K562 (cell line): ENCODE results near the gene MSANTD1.

Source experiments
- CBX8 ChIP-seq: fragments of 200-600 bp; sonication (generic); IDR thresholded peaks from 2 replicates; pipeline ENCODE4 v1.6.1; 2012; ENCODE audit warnings: borderline replicate concordance, mixed run types, low read depth, mild to moderate bottlenecking, moderate library complexity, mixed read lengths, low read length, control low read depth, inconsistent platforms; ENCODE audit not compliant: poor library complexity, severe bottlenecking; ENCODE audit errors: extremely low read depth
- EZH2 ChIP-seq: IDR thresholded peaks from 2 replicates; pipeline ENCODE4 v1.6.1; 2012; ENCODE audit warnings: low read depth, mild to moderate bottlenecking, inconsistent platforms, low read length, borderline replicate concordance
- TAL1 ChIP-seq: fragments of 450-650 bp; IDR thresholded peaks from 2 replicates; pipeline ENCODE4 v1.6.1; 2016; ENCODE audit warnings: mild to moderate bottlenecking
- ZNF133 ChIP-seq: fragments of 250-450 bp; sonication (Bioruptor Pico); IDR thresholded peaks from 2 replicates; pipeline ENCODE4 v1.4.0; 2020; ENCODE audit warnings: mild to moderate bottlenecking
- ZNF77 ChIP-seq: fragments of 250-450 bp; sonication (Bioruptor Pico); IDR thresholded peaks from 2 replicates; pipeline ENCODE4 v1.5.0; 2020
- TF ChIP-seq, protein P1 (sequence below): conservative IDR thresholded peaks from 2 replicates; pipeline ENCODE4 v1.6.1; 2011; ENCODE audit warnings: low read depth, mild to moderate bottlenecking, low read length; ENCODE audit not compliant: control insufficient read depth

- TF ChIP-seq CBX8 (no peak), ZNF77 (no peak), EZH2 (no peak), ZNF133 (CRISPR knock-in tag) (no peak), TAL1 (no peak)
- TF ChIP-seq, protein P1, sequence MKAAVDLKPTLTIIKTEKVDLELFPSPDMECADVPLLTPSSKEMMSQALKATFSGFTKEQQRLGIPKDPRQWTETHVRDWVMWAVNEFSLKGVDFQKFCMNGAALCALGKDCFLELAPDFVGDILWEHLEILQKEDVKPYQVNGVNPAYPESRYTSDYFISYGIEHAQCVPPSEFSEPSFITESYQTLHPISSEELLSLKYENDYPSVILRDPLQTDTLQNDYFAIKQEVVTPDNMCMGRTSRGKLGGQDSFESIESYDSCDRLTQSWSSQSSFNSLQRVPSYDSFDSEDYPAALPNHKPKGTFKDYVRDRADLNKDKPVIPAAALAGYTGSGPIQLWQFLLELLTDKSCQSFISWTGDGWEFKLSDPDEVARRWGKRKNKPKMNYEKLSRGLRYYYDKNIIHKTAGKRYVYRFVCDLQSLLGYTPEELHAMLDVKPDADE: no peak
Measured at GRCh38 chr4:3256230-3257102, 7.5 kb downstream of the MSANTD1 start.
